ENCODE measurements around the gene KCNE3.

The KCNE3 gene

GRCh38 chr11:74471668-74472429, 4.5 kb upstream of the KCNE3 start:
- DNase-seq (ENCODE audit: low read depth), result no peak

GRCh38 chr11:74471037-74471436, 3.7 kb upstream of the KCNE3 start:
- no peak for DNase-seq (ENCODE audit: low read depth)

- no peak for DNase-seq (ENCODE audit: low read depth)
Observed at GRCh38 chr11:74470526-74470925, 3.2 kb upstream of the KCNE3 start.

GRCh38 chr11:74468936-74469335, 1.6 kb upstream of the KCNE3 start:
- DNase-seq (ENCODE audit: low read depth), result no peak

GRCh38 chr11:74468521-74468920, 1.2 kb upstream of the KCNE3 start:
- no peak for DNase-seq (ENCODE audit: low read depth)

- DNase-seq (ENCODE audit: low read depth), result no peak
Observed at GRCh38 chr11:74468058-74468457, 709 bp upstream of the KCNE3 start.

- DNase-seq (ENCODE audit: low read depth), result no peak
Observed at GRCh38 chr11:74465291-74465708, 2.0 kb downstream of the KCNE3 start.

GRCh38 chr11:74464746-74465145, 2.6 kb downstream of the KCNE3 start:
- DNase-seq (ENCODE audit: low read depth), result no peak

- DNase-seq (ENCODE audit: low read depth), result no peak
Observed at GRCh38 chr11:74463216-74463615, 4.1 kb downstream of the KCNE3 start.

- DNase-seq (ENCODE audit: low read depth), result no peak
Observed at GRCh38 chr11:74462631-74463030, 4.7 kb downstream of the KCNE3 start.

GRCh38 chr11:74462009-74462408, 5.3 kb downstream of the KCNE3 start:
- no peak for DNase-seq (ENCODE audit: low read depth)

- DNase-seq (ENCODE audit: low read depth), result peak; percentile 23
Observed at GRCh38 chr11:74460481-74461154, 6.7 kb downstream of the KCNE3 start.

- DNase-seq (ENCODE audit: low read depth), result no peak
Observed at GRCh38 chr11:74460065-74460464, 7.3 kb downstream of the KCNE3 start.

- DNase-seq (ENCODE audit: low read depth), result no peak
Observed at GRCh38 chr11:74459584-74459983, 7.8 kb downstream of the KCNE3 start.

GRCh38 chr11:74457356-74457755, 10.0 kb downstream of the KCNE3 start:
- DNase-seq (ENCODE audit: low read depth), result no peak

GRCh38 chr11:74453373-74453975, 13.9 kb downstream of the KCNE3 start:
- no peak for DNase-seq (ENCODE audit: low read depth)

GRCh38 chr11:74452366-74452765, 15.0 kb downstream of the KCNE3 start:
- DNase-seq (ENCODE audit: low read depth), result no peak

GRCh38 chr11:74450318-74450717, 17.0 kb downstream of the KCNE3 start:
- no peak for DNase-seq (ENCODE audit: low read depth)

- peak; percentile 39 for DNase-seq (ENCODE audit: low read depth)
Observed at GRCh38 chr11:74449369-74449931, 17.9 kb downstream of the KCNE3 start.

- no peak for DNase-seq (ENCODE audit: low read depth)
Observed at GRCh38 chr11:74447720-74448119, 19.6 kb downstream of the KCNE3 start.

- DNase-seq (ENCODE audit: low read depth), result no peak
Observed at GRCh38 chr11:74446532-74446938, 20.8 kb downstream of the KCNE3 start.

- no peak for DNase-seq (ENCODE audit: low read depth)
Observed at GRCh38 chr11:74444173-74444826, 23.0 kb downstream of the KCNE3 start.

Data from GM04503 (cell line).